GM21526 (cell line): ENCODE results near the gene TMEM208.

Experiments
- ATAC-seq: cut with Tn5 transposase; IDR thresholded peaks from one replicate; pipeline ENCODE4 v1.9.1; 2021; ENCODE audit warnings: moderate library complexity; ENCODE audit not compliant: unreplicated experiment, low FRiP score

Gene TMEM208

GRCh38 chr16:67191411-67191994, 35.4 kb upstream of the TMEM208 start:
- ATAC-seq, result no peak

DNA sequence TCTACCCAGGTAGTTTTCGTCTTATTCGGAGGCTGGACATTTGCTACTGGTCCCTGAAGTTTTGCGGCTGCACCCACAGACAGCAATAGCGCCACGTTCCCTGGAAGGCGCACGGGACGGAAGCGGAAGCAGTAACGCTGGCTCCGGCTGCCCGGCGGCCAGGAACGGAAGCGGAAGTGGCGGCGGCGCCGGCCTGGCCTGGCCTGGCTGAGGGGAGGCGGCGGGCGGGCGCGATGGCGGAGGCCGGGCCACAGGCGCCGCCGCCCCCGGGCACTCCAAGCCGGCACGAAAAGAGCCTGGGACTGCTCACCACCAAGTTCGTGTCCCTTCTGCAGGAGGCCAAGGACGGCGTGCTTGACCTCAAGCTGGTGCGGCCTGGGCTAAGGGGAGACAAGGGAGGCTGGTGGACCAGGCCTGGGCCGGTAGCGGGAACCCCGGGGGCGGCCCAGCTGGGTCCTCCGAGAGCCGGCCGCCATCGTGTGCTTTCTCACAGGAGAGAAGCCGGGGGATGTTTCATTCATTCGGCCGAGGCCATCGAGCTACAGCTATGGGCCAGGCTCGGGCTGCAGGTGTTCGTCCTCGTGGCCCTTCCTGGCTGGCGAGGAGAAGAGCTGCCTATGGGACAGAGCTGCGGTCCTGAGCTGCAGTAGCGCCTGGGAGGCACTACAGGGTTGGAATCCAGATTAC, 34.8 kb upstream of the TMEM208 start, which contains the start of gene E2F4:
TSS of gene E2F4 (plus strand) at position 161 of the 687 bp plus-strand sequence. CDS start at position 234, 73 bp downstream.
- ATAC-seq, result peak; percentile 73

- no peak for ATAC-seq
These were observed 34.1 kb upstream of the TMEM208 start for GRCh38 chr16:67192781-67193361.

DNA sequence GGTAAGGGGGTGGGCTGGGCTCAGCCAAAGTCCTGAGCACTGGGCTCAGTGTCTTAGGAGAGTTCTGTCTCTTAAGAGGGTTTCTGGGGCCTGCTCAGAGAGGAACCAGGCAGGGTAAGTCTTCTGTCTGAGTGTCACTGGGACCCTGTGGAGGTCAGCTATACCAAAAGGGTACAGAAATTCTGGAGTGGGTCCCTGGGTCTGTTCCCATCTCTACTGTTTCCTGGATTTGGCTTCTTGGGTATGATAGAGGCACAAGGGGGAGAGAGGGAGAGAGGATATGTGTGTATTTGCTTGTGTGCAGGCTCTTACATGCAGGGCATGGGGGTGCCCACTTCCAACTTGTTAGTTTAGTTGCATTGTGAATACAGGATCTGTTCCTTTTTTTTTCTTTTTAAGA, 33.4 kb upstream of the TMEM208 start:
- no peak for ATAC-seq

GRCh38 chr16:67194260-67194659, 32.7 kb upstream of the TMEM208 start:
- no peak for ATAC-seq

DNA sequence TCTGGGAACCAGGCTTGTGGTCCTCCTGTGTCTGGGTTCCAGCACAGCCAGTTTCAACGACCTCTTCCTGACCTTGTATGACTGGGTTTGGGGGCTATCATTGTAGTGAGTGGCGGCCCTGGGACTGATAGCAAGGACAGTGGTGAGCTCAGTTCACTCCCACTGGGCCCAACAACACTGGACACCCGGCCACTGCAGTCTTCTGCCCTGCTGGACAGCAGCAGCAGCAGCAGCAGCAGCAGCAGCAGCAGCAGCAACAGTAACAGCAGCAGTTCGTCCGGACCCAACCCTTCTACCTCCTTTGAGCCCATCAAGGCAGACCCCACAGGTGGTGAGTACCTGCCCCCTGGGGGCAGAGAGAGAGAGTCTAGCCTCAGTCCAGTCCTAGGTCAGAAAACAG, 31.3 kb upstream of the TMEM208 start:
- ATAC-seq, result no peak

DNA sequence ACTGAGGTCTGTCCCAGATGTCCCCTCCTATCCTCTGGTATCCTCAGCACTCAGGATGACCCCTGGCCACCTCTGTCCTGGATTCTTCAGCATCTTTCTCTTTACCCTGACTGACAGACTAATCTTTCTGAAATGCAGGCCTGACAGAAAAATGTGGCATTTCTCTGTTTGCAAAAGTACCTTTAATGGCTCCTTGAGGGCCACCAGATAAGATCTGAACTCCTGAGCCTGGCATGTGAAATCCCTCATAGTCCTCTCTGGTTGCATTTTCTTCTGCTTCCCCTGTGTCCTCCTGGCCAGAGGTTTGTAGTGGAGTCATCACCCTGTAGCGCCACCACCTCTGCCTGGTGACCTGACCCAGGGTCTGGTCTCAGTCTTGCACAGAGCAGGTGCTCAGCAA, 30.0 kb upstream of the TMEM208 start:
- no peak for ATAC-seq

DNA sequence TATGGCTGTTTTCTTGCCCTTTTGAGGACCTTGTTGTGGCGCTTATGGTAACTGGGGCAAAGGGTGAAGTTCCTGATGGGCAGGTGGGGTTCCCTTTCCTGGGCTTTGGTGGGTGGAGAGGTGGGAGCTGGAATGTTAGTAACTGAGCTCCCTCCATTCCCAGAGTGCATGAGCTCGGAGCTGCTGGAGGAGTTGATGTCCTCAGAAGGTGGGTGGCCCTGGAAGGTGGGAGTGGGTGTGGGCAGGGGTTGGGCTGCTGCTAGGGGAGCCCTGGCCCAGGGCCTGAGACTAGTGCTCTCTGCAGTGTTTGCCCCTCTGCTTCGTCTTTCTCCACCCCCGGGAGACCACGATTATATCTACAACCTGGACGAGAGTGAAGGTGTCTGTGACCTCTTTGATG, 29.2 kb upstream of the TMEM208 start:
- no peak for ATAC-seq

DNA sequence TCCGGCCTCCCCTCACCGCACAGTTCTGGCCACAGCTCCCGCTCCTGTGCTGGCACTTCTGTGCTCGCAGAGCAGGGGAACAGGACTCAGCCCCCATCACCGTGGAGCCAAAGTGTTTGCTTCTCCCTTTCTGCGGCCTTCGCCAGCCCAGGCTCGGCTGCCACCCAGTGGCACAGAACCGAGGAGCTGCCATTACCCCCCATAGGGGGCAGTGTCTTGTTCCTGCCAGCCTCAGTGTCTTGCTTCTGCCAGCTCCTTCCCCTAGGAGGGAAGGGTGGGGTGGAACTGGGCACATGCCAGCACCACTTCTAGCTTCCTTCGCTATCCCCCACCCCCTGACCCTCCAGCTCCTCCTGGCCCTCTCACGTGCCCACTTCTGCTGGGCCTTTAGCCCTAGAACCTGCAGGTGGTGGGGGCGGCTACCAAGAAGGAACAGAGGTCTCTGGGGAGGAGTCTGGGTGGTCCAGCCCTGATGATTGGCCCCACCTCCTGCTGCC, 28.6 kb upstream of the TMEM208 start:
- ATAC-seq, result no peak

- ATAC-seq, result no peak
These were observed 27.7 kb upstream of the TMEM208 start, which contains the start of gene ELMO3 for GRCh38 chr16:67199011-67199807. Gene ELMO3 (plus strand): TSS chr16:67199131. CDS start chr16:67199327, 196 bp downstream.

DNA sequence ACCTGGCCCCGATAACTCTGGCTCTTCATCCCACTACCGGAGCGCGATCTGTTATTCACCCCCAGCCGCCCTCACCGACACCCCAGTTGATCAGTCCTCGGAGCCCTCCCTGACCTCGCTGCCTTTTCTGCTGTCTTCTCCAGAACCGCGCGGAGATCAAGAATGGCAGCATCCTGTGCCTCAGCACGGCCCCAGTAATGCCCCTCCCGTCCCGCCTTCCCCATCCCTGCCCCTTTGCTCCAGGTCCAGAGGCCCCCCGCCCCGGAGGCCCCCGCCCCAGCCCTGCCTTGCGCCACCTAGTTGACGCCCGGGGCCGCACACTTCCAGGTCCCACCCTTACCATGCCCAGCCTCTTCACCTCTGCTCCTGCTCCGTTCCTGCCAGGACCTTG, 27.1 kb upstream of the TMEM208 start:
- no peak for ATAC-seq

GRCh38 chr16:67200491-67200890, 26.4 kb upstream of the TMEM208 start:
- no peak for ATAC-seq

DNA sequence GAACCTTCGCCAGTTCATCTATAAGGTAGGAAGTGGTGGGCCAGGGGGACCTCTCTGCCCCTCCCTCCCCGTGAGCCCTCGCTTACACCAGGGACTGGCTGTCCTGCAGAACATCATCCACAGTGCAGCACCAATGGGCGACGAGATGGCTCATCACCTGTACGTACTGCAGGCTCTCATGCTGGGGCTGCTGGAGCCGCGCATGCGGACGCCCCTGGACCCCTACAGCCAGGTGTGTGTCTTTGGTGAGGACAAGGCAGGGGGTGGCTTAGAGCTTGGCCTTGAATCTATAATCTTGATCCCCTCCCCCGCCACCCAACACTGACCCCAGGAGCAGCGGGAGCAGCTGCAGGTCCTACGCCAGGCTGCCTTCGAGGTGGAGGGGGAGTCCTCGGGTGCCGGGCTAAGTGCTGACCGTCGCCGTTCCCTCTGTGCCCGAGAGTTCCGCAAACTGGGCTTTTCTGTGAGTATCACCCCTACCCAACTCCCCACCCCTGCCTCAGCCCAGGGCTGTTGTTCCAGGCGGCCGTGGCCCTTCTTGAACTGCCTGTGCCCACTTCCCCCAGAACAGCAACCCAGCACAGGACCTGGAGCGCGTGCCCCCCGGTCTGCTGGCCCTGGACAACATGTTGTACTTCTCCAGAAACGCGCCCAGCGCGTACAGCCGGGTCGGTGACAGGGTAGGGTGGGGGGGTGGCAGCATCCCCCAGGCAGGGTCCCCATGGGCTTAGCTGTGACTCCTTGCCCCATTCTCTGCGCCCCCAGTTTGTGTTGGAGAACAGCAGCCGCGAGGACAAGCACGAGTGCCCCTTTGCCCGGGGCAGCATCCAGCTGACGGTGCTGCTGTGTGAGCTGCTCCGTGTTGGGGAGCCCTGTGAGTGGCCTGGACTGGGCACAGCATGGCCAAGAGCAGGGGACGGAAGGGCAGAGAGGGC, 25.3 kb upstream of the TMEM208 start:
- ATAC-seq, result no peak

DNA sequence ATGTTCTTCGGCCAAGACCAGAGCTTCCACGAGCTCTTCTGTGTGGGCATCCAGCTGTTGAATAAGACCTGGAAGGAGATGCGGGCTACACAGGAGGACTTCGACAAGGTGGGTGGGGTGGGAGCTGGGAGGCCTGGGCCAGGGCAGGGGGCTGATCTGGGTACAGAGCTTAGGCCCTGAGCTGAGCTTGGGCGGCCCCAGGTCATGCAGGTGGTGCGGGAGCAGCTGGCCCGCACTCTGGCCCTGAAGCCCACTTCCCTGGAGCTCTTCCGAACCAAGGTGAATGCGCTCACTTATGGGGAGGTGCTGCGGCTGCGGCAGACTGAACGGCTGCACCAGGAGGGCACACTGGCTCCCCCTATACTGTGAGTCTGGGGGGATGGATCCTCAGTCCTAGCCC, 24.5 kb upstream of the TMEM208 start:
- ATAC-seq, result no peak

GRCh38 chr16:67202956-67203493, 23.9 kb upstream of the TMEM208 start:
- no peak for ATAC-seq

DNA sequence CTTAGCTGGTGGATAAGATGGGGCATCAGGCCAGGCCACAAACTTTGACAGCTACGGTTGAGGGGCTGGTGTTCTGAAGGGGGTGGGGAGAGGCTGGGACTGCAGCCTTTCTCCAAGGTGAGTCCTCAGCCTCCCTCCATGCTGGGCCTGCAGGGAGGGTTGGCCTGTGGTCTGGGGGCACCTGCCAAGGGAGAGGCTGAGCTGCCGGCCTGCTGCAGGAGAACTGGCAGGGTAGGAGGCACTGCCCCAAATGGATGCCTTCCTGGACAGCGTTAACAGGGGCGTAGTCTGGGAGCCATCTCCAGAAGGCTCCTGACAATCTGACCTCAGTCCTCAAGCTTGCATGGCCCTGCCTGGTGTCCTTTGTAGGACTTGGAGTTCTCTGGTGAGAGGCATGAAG, 22.9 kb upstream of the TMEM208 start:
- ATAC-seq, result no peak

- ATAC-seq, result no peak
These were observed 20.6 kb upstream of the TMEM208 start for GRCh38 chr16:67206129-67206837.

- no peak for ATAC-seq
These were observed 20.1 kb upstream of the TMEM208 start for GRCh38 chr16:67206838-67207248.
